Superior temporal gyrus (tissue), 1 donor: ENCODE data around the gene POLH.
A peak's percentile ranks its signal among the peaks of the same experiment; 100 is the strongest.
"Not testable (repeated sequence)": the region's sequence is repeated elsewhere in the genome, so short reads cannot be mapped to it uniquely, and the experiment has no call there.

ENCODE experiments used
- DNase-seq: peaks from one replicate; pipeline ENCODE4 v3.0.0-alpha.2; 2016; ENCODE audit errors: extremely low spot score

The POLH gene

GRCh38 chr6:43575772-43576551 lies at the start of gene POLH, which contains the start of gene XPO5:
POLH (plus strand) TSS chr6:43576185; CDS start chr6:43582320, 6,135 bp downstream.
XPO5 (minus strand) TSS chr6:43576038; CDS start chr6:43575864, 174 bp downstream.
- peak; percentile 87 for DNase-seq

GRCh38 chr6:43532201-43532600 lies 43.8 kb upstream of the POLH start:
- DNase-seq: no peak

- DNase-seq: not testable (repeated sequence)
Measured at GRCh38 chr6:43538986-43539385, 37.0 kb upstream of the POLH start.

GRCh38 chr6:43539409-43539808 lies 36.6 kb upstream of the POLH start:
- not testable (repeated sequence) for DNase-seq

- no peak for DNase-seq
Measured at GRCh38 chr6:43540507-43540906, 35.5 kb upstream of the POLH start.

- no peak for DNase-seq
Measured at GRCh38 chr6:43541774-43542471, 34.1 kb upstream of the POLH start.

- no peak for DNase-seq
Measured at GRCh38 chr6:43544461-43544860, 31.5 kb upstream of the POLH start.

- no peak for DNase-seq
Measured at GRCh38 chr6:43547222-43547621, 28.8 kb upstream of the POLH start.

GRCh38 chr6:43557620-43558019 lies 18.4 kb upstream of the POLH start:
- DNase-seq: not testable (repeated sequence)

GRCh38 chr6:43559328-43559727 lies 16.7 kb upstream of the POLH start:
- DNase-seq: no peak

- DNase-seq: no peak
Measured at GRCh38 chr6:43570876-43571441, 5.0 kb upstream of the POLH start.

GRCh38 chr6:43572015-43572414 lies 4.0 kb upstream of the POLH start:
- DNase-seq: no peak

- no peak for DNase-seq
Measured at GRCh38 chr6:43575105-43575771, 747 bp upstream of the POLH start.

- DNase-seq: no peak
Measured at GRCh38 chr6:43578748-43579147, 2.8 kb downstream of the POLH start.

- DNase-seq: no peak
Measured at GRCh38 chr6:43579171-43579570, 3.2 kb downstream of the POLH start.

GRCh38 chr6:43582911-43583310 lies 6.9 kb downstream of the POLH start:
- DNase-seq: no peak

GRCh38 chr6:43584892-43585570 lies 9.0 kb downstream of the POLH start:
- DNase-seq: no peak

- DNase-seq: no peak
Measured at GRCh38 chr6:43588194-43588593, 12.2 kb downstream of the POLH start.

- not testable (repeated sequence) for DNase-seq
Measured at GRCh38 chr6:43589564-43589963, 13.6 kb downstream of the POLH start.

GRCh38 chr6:43593938-43594337 lies 18.0 kb downstream of the POLH start:
- no peak for DNase-seq

GRCh38 chr6:43600595-43600994 lies 24.6 kb downstream of the POLH start:
- DNase-seq: no peak

GRCh38 chr6:43604174-43604573 lies 28.2 kb downstream of the POLH start:
- no peak for DNase-seq
